Measurements from ENCODE around the gene ACOT13.
"Not testable (repeated sequence)": the region's sequence is repeated elsewhere in the genome, so short reads cannot be mapped to it uniquely, and the experiment has no call there.

The ACOT13 gene

GRCh38 chr6:24663189-24663588 lies 3.7 kb upstream of the ACOT13 start:
- DNase-seq = no peak

- DNase-seq = no peak
Observed at GRCh38 chr6:24664046-24664987, 2.6 kb upstream of the ACOT13 start.

- DNase-seq = no peak
Observed at GRCh38 chr6:24666097-24666640, 708 bp upstream of the ACOT13 start.

- no peak for DNase-seq
Observed at GRCh38 chr6:24667378-24667803, 514 bp downstream of the ACOT13 start.

- not testable (repeated sequence) for DNase-seq
Observed at GRCh38 chr6:24668066-24668996, 1.5 kb downstream of the ACOT13 start.

- DNase-seq = no peak
Observed at GRCh38 chr6:24668997-24669361, 2.1 kb downstream of the ACOT13 start.

GRCh38 chr6:24670492-24670891 lies 3.6 kb downstream of the ACOT13 start:
- not testable (repeated sequence) for DNase-seq

GRCh38 chr6:24671077-24671476 lies 4.2 kb downstream of the ACOT13 start:
- DNase-seq = not testable (repeated sequence)

- no peak for DNase-seq
Observed at GRCh38 chr6:24672620-24673182, 5.8 kb downstream of the ACOT13 start.

- no peak for DNase-seq
Observed at GRCh38 chr6:24673625-24674024, 6.7 kb downstream of the ACOT13 start.

GRCh38 chr6:24678792-24679352 lies 12.0 kb downstream of the ACOT13 start:
- not testable (repeated sequence) for DNase-seq

GRCh38 chr6:24680582-24680981 lies 13.7 kb downstream of the ACOT13 start:
- no peak for DNase-seq

- DNase-seq = no peak
Observed at GRCh38 chr6:24683297-24684296, 16.7 kb downstream of the ACOT13 start.

GRCh38 chr6:24686408-24686807 lies 19.5 kb downstream of the ACOT13 start:
- DNase-seq = no peak

- no peak for DNase-seq
Observed at GRCh38 chr6:24686946-24687345, 20.1 kb downstream of the ACOT13 start.

GRCh38 chr6:24689964-24690363 lies 23.1 kb downstream of the ACOT13 start:
- DNase-seq = no peak

- DNase-seq = no peak
Observed at GRCh38 chr6:24690593-24690992, 23.7 kb downstream of the ACOT13 start.

GRCh38 chr6:24691550-24691949 lies 24.7 kb downstream of the ACOT13 start:
- no peak for DNase-seq

GRCh38 chr6:24692003-24692402 lies 25.1 kb downstream of the ACOT13 start:
- DNase-seq = no peak

GRCh38 chr6:24692415-24692814 lies 25.5 kb downstream of the ACOT13 start:
- no peak for DNase-seq

All from NCI-H1048 (cell line).